ENCODE results near the gene SRCIN1.

DNA sequence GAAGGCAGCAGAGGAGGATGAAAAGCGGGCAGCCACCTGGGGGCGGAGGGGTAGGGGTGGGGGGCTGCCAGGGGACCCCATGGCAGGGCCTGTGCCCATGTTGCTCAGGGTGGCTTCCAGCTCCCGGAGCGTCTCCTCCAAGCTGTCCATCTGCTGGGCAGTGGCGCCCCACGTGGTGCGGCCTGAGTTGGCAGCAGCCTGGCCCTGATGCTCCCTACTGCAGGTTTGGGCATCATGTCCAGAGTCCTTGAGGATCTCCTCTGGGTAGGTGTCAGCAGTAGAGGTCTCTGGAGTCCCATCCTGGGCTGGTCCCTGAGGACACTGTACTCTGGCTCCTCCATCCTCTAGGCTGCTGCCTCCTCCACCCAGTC is 60.9 kb downstream of the SRCIN1 start:
- TF ChIP-seq GATA2 (IDR thresholded peaks at IDR 0.05; ENCODE audit: low read depth, low read length) (no peak), GATA3 (IDR thresholded peaks at IDR 0.05; ENCODE audit: low read depth, low read length) (no peak)

All from SH-SY5Y (cell line).